Measurements from ENCODE around the gene TTLL13. TPM values are rescaled to one million over a fixed set of nuclear protein-coding genes. Genes with fewer than 3 reads are reported as not detected.

Gene TTLL13
- total and polyA plus RNA-seq, 9 of the 15 experiments (the other 6 are each of a cell fraction or from before 2014, with no cell fraction given): 0.05 to 0.24 (median 0.11) TPM; not detected in 1

GRCh38 chr15:90286678-90287077, 37.3 kb downstream of the TTLL13 start (continued):
- peak in 1 of 2 experiments; percentile 51; a peak in 1 of 4 replicates for TF ChIP-seq RCOR1 (IDR thresholded peaks at IDR 0.05; ENCODE audit: borderline replicate concordance in 1 of 2, low read depth in 2 of 2, low read length in 2 of 2)
- TF ChIP-seq TRIM25 (IDR thresholded peaks at IDR 0.05; ENCODE audit: borderline replicate concordance): no peak
- TF ChIP-seq TBP (optimal IDR thresholded peaks at IDR 0.05; ENCODE audit: low read depth, low read length): no peak
- no peak for TF ChIP-seq GMEB1 (CRISPR knock-in tag; IDR thresholded peaks at IDR 0.05)
- TF ChIP-seq ADNP (tag; IDR thresholded peaks at IDR 0.05): no peak
- no peak for TF ChIP-seq CLOCK (CRISPR knock-in tag; IDR thresholded peaks at IDR 0.05; ENCODE audit: borderline replicate concordance)
- TF ChIP-seq PHF20 (IDR thresholded peaks at IDR 0.05; ENCODE audit: partially characterized antibody): no peak
- TF ChIP-seq E2F5 (CRISPR knock-in tag; IDR thresholded peaks at IDR 0.05): no peak
- TF ChIP-seq PATZ1 (CRISPR knock-in tag; IDR thresholded peaks at IDR 0.05; ENCODE audit: borderline replicate concordance): no peak
- no peak for TF ChIP-seq CREB1 (IDR thresholded peaks at IDR 0.05)
- TF ChIP-seq CREB1 (CRISPR knock-in tag; IDR thresholded peaks at IDR 0.05): no peak

Measured in K562 (cell line).